B cell (primary cell): ENCODE measurements around the gene UCKL1. TPM values are rescaled to one million over a fixed set of nuclear protein-coding genes. Genes with fewer than 3 reads are reported as not detected.

Experiments used
- ATAC-seq: fragments of 200-7000 bp; cut with Tn5 transposase; one replicate; pipeline ENCODE4 v1.10.0; 2021; ENCODE audit warnings: low read depth, mild to moderate bottlenecking, moderate number of reproducible peaks, moderate library complexity
- CTCF ChIA-PET: fragments of 350-600 bp; sonication (Branson Sonifier 250); formaldehyde crosslinking; loops from one replicate; lab custom pipeline; 2021; ENCODE audit warnings: antibody characterized with exemption, inconsistent platforms; lab: Charles Lee
- POLR2A ChIA-PET: fragments of 350-600 bp; sonication (Branson Sonifier 250); formaldehyde crosslinking; loops from one replicate; lab custom pipeline; 2021; ENCODE audit warnings: antibody characterized with exemption; lab: Charles Lee
- DNase-seq: peaks from one replicate; pipeline ENCODE4 v3.0.0; 2013
- H2AFZ ChIP-seq: 2 replicates; pipeline ENCODE4 v1.6.1; 2012; ENCODE audit warnings: mild to moderate bottlenecking, low read depth, low read length; ENCODE audit not compliant: insufficient read depth, poor library complexity, severe bottlenecking
- H3K27ac ChIP-seq, 2 donors: 1 replicate in 1 of 2; 2 replicates in 1 of 2; pipeline ENCODE4 v1.5.1; 2012 to 2013; ENCODE audit warnings: low read length in 2 of 2, mild to moderate bottlenecking in 2 of 2, moderate library complexity in 1 of 2
- H3K27me3 ChIP-seq, 4 experiments: fragments of 200-600 bp in 1 of 4; sonication (generic) in 1 of 4; replicated peaks in 1 of 4; 1 replicate in 2 of 4; 2 replicates in 2 of 4; pipeline versions ENCODE4 v1.6.1 to v1.7.0; 2013 to 2016; ENCODE audit warnings: low read length in 3 of 4, mild to moderate bottlenecking in 2 of 4, mixed read lengths in 1 of 4, moderate library complexity in 1 of 4; ENCODE audit not compliant: insufficient read depth in 4 of 4, control insufficient read depth in 3 of 4; ENCODE audit errors: control extremely low read depth in 1 of 4
- H3K36me3 ChIP-seq, 2 experiments: replicated peaks in 1 of 2; 1 replicate in 1 of 2; 2 replicates in 1 of 2; pipeline versions ENCODE4 v1.6.1 to v1.7.1; 2013; ENCODE audit warnings: low read length in 1 of 2; ENCODE audit not compliant: insufficient read depth in 2 of 2, control insufficient read depth in 1 of 2; ENCODE audit errors: control extremely low read depth in 1 of 2, extremely low read depth in 1 of 2
- H3K4me1 ChIP-seq, 2 donors: fragments of 200-600 bp in 1 of 2; sonication (generic) in 1 of 2; 1 replicate in 1 of 2; 2 replicates in 1 of 2; pipeline versions ENCODE4 v1.5.1 to v1.6.1; 2013 to 2017; ENCODE audit warnings: low read length in 2 of 2; ENCODE audit not compliant: control insufficient read depth in 2 of 2, insufficient read depth in 2 of 2
- H3K4me2 ChIP-seq: replicated peaks from 2 replicates; pipeline ENCODE3; 2012; ENCODE audit warnings: mild to moderate bottlenecking, low read depth, low read length; ENCODE audit not compliant: poor library complexity, severe bottlenecking
- H3K4me3 ChIP-seq, 5 experiments: fragments of 200-600 bp in 1 of 5; sonication (generic) in 1 of 5; 1 replicate in 3 of 5; 2 replicates in 2 of 5; pipeline versions ENCODE4 v1.5.1 to v1.7.0; 2011 to 2016; ENCODE audit warnings: low read length in 4 of 5, mild to moderate bottlenecking in 4 of 5, low read depth in 2 of 5, control low read depth in 1 of 5, moderate library complexity in 1 of 5; ENCODE audit not compliant: insufficient read depth in 1 of 5; ENCODE audit errors: control extremely low read depth in 1 of 5, extremely low read depth in 1 of 5
- H3K79me2 ChIP-seq: fragments of 200-600 bp; sonication (generic); one replicate; pipeline ENCODE4 v1.6.0; 2016; ENCODE audit warnings: low read length; ENCODE audit not compliant: control insufficient read depth, insufficient read depth
- H3K9ac ChIP-seq: fragments of 200-600 bp; sonication (generic); 2 replicates; pipeline ENCODE4 v1.6.1; 2017; ENCODE audit warnings: mild to moderate bottlenecking, low read length, moderate library complexity
- H3K9me3 ChIP-seq, 3 donors: one replicate each; pipeline versions ENCODE4 v1.6.1 to v1.7.1; 2013; ENCODE audit warnings: low read length in 2 of 3; ENCODE audit not compliant: control insufficient read depth in 2 of 3, insufficient read depth in 1 of 3; ENCODE audit errors: control extremely low read depth in 1 of 3
- H4K20me1 ChIP-seq: 2 replicates; pipeline ENCODE4 v1.6.0; 2012; ENCODE audit warnings: mild to moderate bottlenecking, low read length; ENCODE audit not compliant: insufficient read depth, control insufficient read depth, poor library complexity, severe bottlenecking
- H3K27ac Mint-ChIP-seq: one replicate; pipeline ENCODE4 v1.8.0; 2021; ENCODE audit warnings: mixed read lengths
- H3K27me3 Mint-ChIP-seq: one replicate; pipeline ENCODE4 v1.8.0; 2021; ENCODE audit warnings: mixed read lengths
- H3K4me1 Mint-ChIP-seq: one replicate; pipeline ENCODE4 v1.8.0; 2021; ENCODE audit warnings: mixed read lengths
- H3K4me3 Mint-ChIP-seq: one replicate; pipeline ENCODE4 v1.8.0; 2021; ENCODE audit warnings: mixed read lengths
- H3K9me3 Mint-ChIP-seq: one replicate; pipeline ENCODE4 v1.8.0; 2022; ENCODE audit warnings: mixed read lengths; ENCODE audit not compliant: insufficient read depth
- CTCF ChIP-seq: fragments of 200-600 bp; IDR thresholded peaks from one replicate; pipeline ENCODE4 v1.8.0; 2022; ENCODE audit warnings: antibody characterized with exemption, mild to moderate bottlenecking
- EZH2 ChIP-seq: IDR thresholded peaks from 2 replicates; pipeline ENCODE4 v1.6.1; 2012; ENCODE audit warnings: borderline replicate concordance, low read depth, mild to moderate bottlenecking, moderate library complexity, low read length; ENCODE audit not compliant: insufficient read depth, poor library complexity, severe bottlenecking
- WGBS: methylation state at CpG from one replicate; pipeline ENCODE4 v1.1.5; 2013; ENCODE audit warnings: missing lambda C conversion rate; ENCODE audit not compliant: insufficient coverage; 5-methylcytosine and 5-hydroxymethylcytosine counted together
- intact Hi-C: fragments of 100-400 bp; cut with micrococcal nuclease; formaldehyde crosslinking; loops from one replicate; pipeline ENCODE4 v1.10.0; 2022
- polyA plus RNA-seq: library from polyadenylated mRNA; depleted of rRNA; stranded (reverse); fragments of >200 nt; gene quantifications from 2 replicates; pipeline ENCODE4 v1.2.3, GENCODE V29; 2012
- total RNA-seq, 2 donors: library from RNA; stranded (reverse); fragments of 120-200 nt in 1 of 2; gene quantifications; 1 replicate in 1 of 2; 2 replicates in 1 of 2; pipeline versions ENCODE4 v1.2.3 to v1.2.4, GENCODE V29; 2013 to 2022

The UCKL1 gene
- total and polyA plus RNA-seq, 2 donors (not counting 1 experiment from before 2014, with no cell fraction given), result 106 to 199 TPM

- Histone ChIP-seq H3K36me3 (peaks cover 0 to 26% of the 10 kb centered on the region in 2 experiments), H3K4me2 (peak overlapping the region; percentile 93), H3K27me3 (no peaks in the 10 kb centered on the region), H3K9me3 (no peaks in the 10 kb centered on the region), H2AFZ (peak overlapping the region; percentile 71), H3K4me1 (peaks cover 30 to 46% of the 10 kb centered on the region in 2 donors), H3K4me3 (peak overlapping the region in 4 of 5 experiments; percentile 18 to 85 (median 71)), H3K79me2 (peaks cover 39% of the 10 kb centered on the region), H3K27ac (peak overlapping the region; percentile 69 to 87), H3K9ac (peak overlapping the region; percentile 71), H4K20me1 (peaks cover 44% of the 10 kb centered on the region)
- ATAC-seq (peak; percentile 3), DNase-seq (no peak)
- POLR2A ChIA-PET, result interaction anchor here (0.6 to 2.3 kb wide), 17 partner anchors 9 to 459 kb away, joined by 3 to 12 read pairs (median 4); partner anchors contain the start of genes DNAJC5, OPRL1, PPDPF and RGS19
- CTCF ChIA-PET, result interaction anchor here (0.6 to 2.3 kb wide), 18 partner anchors 9 to 484 kb away, joined by 3 to 25 read pairs (median 5); partner anchors contain the start of genes LKAAEAR1, OPRL1, PTK6 and RGS19
- H3K4me1 Mint-ChIP-seq, result peaks cover 53% of the 10 kb centered on the region
- H3K27ac Mint-ChIP-seq, result peak overlapping the region; percentile 94
- intact Hi-C loops, result loop anchor here (1.0 to 5.0 kb wide), 5 partner anchors 58 to 140 kb away; partner anchors contain the start of genes DNAJC5, LKAAEAR1, OPRL1 and TCEA2
- 51% methylated on average over 9 of the region's 15 CpGs for WGBS
- H3K9me3 Mint-ChIP-seq, result no peaks in the 10 kb centered on the region
- peak overlapping the region; percentile 90 for H3K4me3 Mint-ChIP-seq
- TF ChIP-seq EZH2, result no peak
- TF ChIP-seq CTCF, result no peak
- no peaks in the 10 kb centered on the region for H3K27me3 Mint-ChIP-seq
Measured at GRCh38 chr20:63980317-63980805, 24.1 kb upstream of the UCKL1 start.
